NCI-H524 (cell line): Measurements from ENCODE around the gene KCNE1.
"Not testable (repeated sequence)": the region's sequence is repeated elsewhere in the genome, so short reads cannot be mapped to it uniquely, and the experiment has no call there.

ENCODE experiments used
- DNase-seq, 2 experiments: peaks; one replicate each; lab custom pipeline; 2025; lab: John Stamatoyannopoulos, UW

The KCNE1 gene

GRCh38 chr21:34511787-34512455, at the start of gene KCNE1:
KCNE1 (minus strand) TSS chr21:34512210; CDS start chr21:34449634, 62,576 bp downstream.
- DNase-seq, result no peak

GRCh38 chr21:34561806-34562205, 49.8 kb upstream of the KCNE1 start:
- no peak for DNase-seq

- DNase-seq, result no peak
These were observed 48.6 kb upstream of the KCNE1 start for GRCh38 chr21:34560609-34561008.

GRCh38 chr21:34560021-34560420, 48.0 kb upstream of the KCNE1 start:
- DNase-seq, result no peak

- DNase-seq, result no peak
These were observed 47.1 kb upstream of the KCNE1 start for GRCh38 chr21:34559089-34559631.

GRCh38 chr21:34558166-34558565, 46.2 kb upstream of the KCNE1 start:
- DNase-seq, result no peak

- DNase-seq, result no peak
These were observed 45.3 kb upstream of the KCNE1 start for GRCh38 chr21:34557261-34557660.

GRCh38 chr21:34554670-34555069, 42.7 kb upstream of the KCNE1 start:
- not testable (repeated sequence) for DNase-seq

GRCh38 chr21:34554227-34554626, 42.2 kb upstream of the KCNE1 start:
- DNase-seq, result no peak

- DNase-seq, result no peak
These were observed 41.3 kb upstream of the KCNE1 start for GRCh38 chr21:34553151-34553952.

GRCh38 chr21:34552360-34553098, 40.5 kb upstream of the KCNE1 start:
- DNase-seq, result no peak

- DNase-seq, result no peak
These were observed 38.3 kb upstream of the KCNE1 start for GRCh38 chr21:34550182-34550799.

GRCh38 chr21:34548781-34549376, 36.9 kb upstream of the KCNE1 start:
- DNase-seq, result no peak

- DNase-seq, result no peak
These were observed 34.5 kb upstream of the KCNE1 start for GRCh38 chr21:34546542-34546941.

GRCh38 chr21:34545079-34545884, 33.3 kb upstream of the KCNE1 start:
- DNase-seq, result no peak

GRCh38 chr21:34544032-34544496, 32.1 kb upstream of the KCNE1 start:
- DNase-seq, result peak; percentile 61 to 82

- DNase-seq, result no peak
These were observed 31.0 kb upstream of the KCNE1 start for GRCh38 chr21:34543017-34543416.

GRCh38 chr21:34540206-34540605, 28.2 kb upstream of the KCNE1 start:
- no peak for DNase-seq

- DNase-seq, result no peak
These were observed 25.8 kb upstream of the KCNE1 start for GRCh38 chr21:34537838-34538237.

- no peak for DNase-seq
These were observed 24.8 kb upstream of the KCNE1 start for GRCh38 chr21:34536820-34537219.

- no peak for DNase-seq
These were observed 24.3 kb upstream of the KCNE1 start for GRCh38 chr21:34536311-34536710.
